Vagina (tissue), 2 donors: Measurements from ENCODE around the gene NR2E3. TPM values are rescaled to one million over a fixed set of nuclear protein-coding genes. Genes with fewer than 3 reads are reported as not detected.

ENCODE experiments used
- DNase-seq, 2 donors: peaks; one replicate each; pipeline ENCODE4 v3.0.0-alpha.2; 2017; ENCODE audit errors: extremely low spot score in 2 of 2
- H3K27ac ChIP-seq: fragments of 200-600 bp; sonication (generic); one replicate; pipeline ENCODE4 v1.5.1; 2019
- H3K27me3 ChIP-seq: fragments of 200-600 bp; sonication (generic); one replicate; pipeline ENCODE4 v1.5.1; 2019
- H3K36me3 ChIP-seq, 2 donors: fragments of 200-600 bp; sonication (generic); one replicate each; pipeline ENCODE4 v1.5.1; 2017 to 2019
- H3K4me1 ChIP-seq: fragments of 200-600 bp; sonication (generic); one replicate; pipeline ENCODE4 v1.5.1; 2019
- H3K4me3 ChIP-seq, 2 donors: fragments of 200-600 bp; sonication (generic); 1 replicate in 1 of 2; 2 replicates in 1 of 2; pipeline ENCODE4 v1.5.1; 2016 to 2019
- H3K9me3 ChIP-seq: fragments of 200-600 bp; sonication (generic); one replicate; pipeline ENCODE4 v1.5.1; 2019
- CTCF ChIP-seq, 3 experiments: fragments of 450-650 bp in 2 of 3; fragments of 200-600 bp in 1 of 3; sonication (generic) in 1 of 3; IDR thresholded peaks; one replicate each; pipeline ENCODE4 v1.5.1; 2017 to 2019; ENCODE audit warnings: antibody characterized with exemption in 3 of 3, mild to moderate bottlenecking in 2 of 3, moderate library complexity in 2 of 3
- POLR2A ChIP-seq, 2 donors: fragments of 450-650 bp; IDR thresholded peaks; one replicate each; pipeline ENCODE4 v1.6.1; 2017; ENCODE audit warnings: antibody characterized with exemption in 2 of 2, mild to moderate bottlenecking in 2 of 2, moderate library complexity in 2 of 2
- POLR2AphosphoS5 ChIP-seq, 2 donors: sonication (generic); formaldehyde crosslinking; IDR thresholded peaks; one replicate each; pipeline ENCODE4 v1.9.0; 2017; ENCODE audit warnings: antibody characterized with exemption in 2 of 2, mild to moderate bottlenecking in 2 of 2, low read depth in 1 of 2; ENCODE audit not compliant: insufficient read depth in 1 of 2
- intact Hi-C: fragments of 100-400 bp; cut with DNase I; formaldehyde crosslinking; loops from one replicate; pipeline ENCODE4 v1.15.1; 2023
- total RNA-seq: library from RNA; depleted of rRNA; stranded (reverse); fragments of >200 nt; gene quantifications from one replicate; pipeline ENCODE4 v1.2.3, GENCODE V29; 2016

NR2E3 gene
- total RNA-seq, 1 donor from 2014 or later: 0.98 TPM

- H3K27ac ChIP-seq: no peak overlapping the region
- intact Hi-C loops: no loop called here
- no peaks in the 10 kb centered on the region for H3K27me3 ChIP-seq
- H3K4me1 ChIP-seq: no peaks in the 10 kb centered on the region
- no peaks in the 10 kb centered on the region for H3K9me3 ChIP-seq
- no peak overlapping the region for H3K4me3 ChIP-seq
- H3K36me3 ChIP-seq: no peaks in the 10 kb centered on the region
- TF ChIP-seq POLR2AphosphoS5 (IDR thresholded peaks at IDR 0.05; ENCODE audit: insufficient read depth in 1 of 2, low read depth in 1 of 2) (no peak), CTCF (IDR thresholded peaks at IDR 0.05) (no peak), POLR2A (IDR thresholded peaks at IDR 0.05) (no peak)
- no peak for DNase-seq
Observed at GRCh38 chr15:71784719-71785118, 25.6 kb upstream of the NR2E3 start.

- H3K27me3 ChIP-seq: no peaks in the 10 kb centered on the region
- TF ChIP-seq POLR2A (IDR thresholded peaks at IDR 0.05) (no peak), CTCF (IDR thresholded peaks at IDR 0.05) (no peak), POLR2AphosphoS5 (IDR thresholded peaks at IDR 0.05; ENCODE audit: insufficient read depth in 1 of 2, low read depth in 1 of 2) (no peak)
- H3K36me3 ChIP-seq: no peaks in the 10 kb centered on the region
- intact Hi-C loops: no loop called here
- no peaks in the 10 kb centered on the region for H3K9me3 ChIP-seq
- H3K27ac ChIP-seq: no peak overlapping the region
- H3K4me3 ChIP-seq: no peak overlapping the region
- no peaks in the 10 kb centered on the region for H3K4me1 ChIP-seq
- DNase-seq: no peak
Observed at GRCh38 chr15:71785996-71786395, 24.4 kb upstream of the NR2E3 start.

GRCh38 chr15:71786673-71787072 is 23.7 kb upstream of the NR2E3 start:
- DNase-seq: no peak
- Histone ChIP-seq H3K27ac (no peak overlapping the region), H3K4me1 (no peaks in the 10 kb centered on the region), H3K4me3 (no peak overlapping the region), H3K36me3 (no peaks in the 10 kb centered on the region), H3K27me3 (no peaks in the 10 kb centered on the region), H3K9me3 (no peaks in the 10 kb centered on the region)
- no peak for TF ChIP-seq POLR2AphosphoS5 (IDR thresholded peaks at IDR 0.05; ENCODE audit: insufficient read depth in 1 of 2, low read depth in 1 of 2)
- TF ChIP-seq POLR2A (IDR thresholded peaks at IDR 0.05): no peak
- TF ChIP-seq CTCF (IDR thresholded peaks at IDR 0.05): no peak
- intact Hi-C loops: no loop called here

- Histone ChIP-seq H3K27ac (no peak overlapping the region), H3K9me3 (no peaks in the 10 kb centered on the region), H3K4me1 (no peaks in the 10 kb centered on the region), H3K36me3 (no peaks in the 10 kb centered on the region), H3K27me3 (no peaks in the 10 kb centered on the region), H3K4me3 (no peak overlapping the region)
- intact Hi-C loops: no loop called here
- TF ChIP-seq POLR2A (IDR thresholded peaks at IDR 0.05) (no peak), CTCF (IDR thresholded peaks at IDR 0.05) (no peak), POLR2AphosphoS5 (IDR thresholded peaks at IDR 0.05; ENCODE audit: insufficient read depth in 1 of 2, low read depth in 1 of 2) (no peak)
- no peak for DNase-seq
Observed at GRCh38 chr15:71788646-71789579, 21.4 kb upstream of the NR2E3 start.

- intact Hi-C loops: no loop called here
- H3K27ac ChIP-seq: no peak overlapping the region
- H3K4me1 ChIP-seq: no peaks in the 10 kb centered on the region
- no peaks in the 10 kb centered on the region for H3K9me3 ChIP-seq
- DNase-seq: no peak
- no peak for TF ChIP-seq POLR2A (IDR thresholded peaks at IDR 0.05)
- TF ChIP-seq POLR2AphosphoS5 (IDR thresholded peaks at IDR 0.05; ENCODE audit: insufficient read depth in 1 of 2, low read depth in 1 of 2): no peak
- no peak for TF ChIP-seq CTCF (IDR thresholded peaks at IDR 0.05)
- H3K36me3 ChIP-seq: no peaks in the 10 kb centered on the region
- no peak overlapping the region for H3K4me3 ChIP-seq
- no peaks in the 10 kb centered on the region for H3K27me3 ChIP-seq
Observed at GRCh38 chr15:71789616-71790015, 20.7 kb upstream of the NR2E3 start.
